Activated naive CD8-positive, alpha-beta T cell treated with anti-CD3 and anti-CD28 coated beads, Interleukin-2, amount 10 ng/mL, durations not matched to agents 7 days and 5 days (primary cell): ENCODE data around the gene KMT2B. TPM values are rescaled to one million over a fixed set of nuclear protein-coding genes. Genes with fewer than 3 reads are reported as not detected.

Source experiments
- ATAC-seq: fragments of 150-1000 bp; cut with Tn5 transposase; one replicate; pipeline ENCODE4 v1.10.0; 2021; ENCODE audit warnings: low read depth, moderate library complexity
- POLR2A ChIA-PET: fragments of 350-600 bp; sonication (Branson Sonifier 250); formaldehyde crosslinking; loops from one replicate; lab custom pipeline; 2021; ENCODE audit warnings: antibody characterized with exemption; lab: Charles Lee
- DNase-seq: peaks from one replicate; pipeline ENCODE4 v3.0.0; 2021
- H3K27ac Mint-ChIP-seq: one replicate; pipeline ENCODE4 v1.8.0; 2022; ENCODE audit warnings: mild to moderate bottlenecking, mixed read lengths
- H3K27me3 Mint-ChIP-seq: one replicate; pipeline ENCODE4 v1.8.0; 2022; ENCODE audit warnings: mild to moderate bottlenecking, moderate library complexity, mixed read lengths
- H3K36me3 Mint-ChIP-seq: one replicate; pipeline ENCODE4 v1.8.0; 2021; ENCODE audit warnings: mild to moderate bottlenecking, mixed read lengths
- H3K4me1 Mint-ChIP-seq: one replicate; pipeline ENCODE4 v1.8.0; 2021; ENCODE audit warnings: mixed read lengths
- H3K4me3 Mint-ChIP-seq: one replicate; pipeline ENCODE4 v1.8.0; 2022; ENCODE audit warnings: mild to moderate bottlenecking, moderate library complexity, mixed read lengths
- H3K9me3 Mint-ChIP-seq: one replicate; pipeline ENCODE4 v1.8.0; 2021; ENCODE audit warnings: mixed read lengths
- total RNA-seq, 2 experiments: library from RNA; stranded (reverse); gene quantifications; one replicate each; pipeline ENCODE4 v1.2.3, GENCODE V29; 2021

KMT2B gene
- total RNA-seq, 2 experiments from 2014 or later: 74.6 to 75.9 TPM

DNA sequence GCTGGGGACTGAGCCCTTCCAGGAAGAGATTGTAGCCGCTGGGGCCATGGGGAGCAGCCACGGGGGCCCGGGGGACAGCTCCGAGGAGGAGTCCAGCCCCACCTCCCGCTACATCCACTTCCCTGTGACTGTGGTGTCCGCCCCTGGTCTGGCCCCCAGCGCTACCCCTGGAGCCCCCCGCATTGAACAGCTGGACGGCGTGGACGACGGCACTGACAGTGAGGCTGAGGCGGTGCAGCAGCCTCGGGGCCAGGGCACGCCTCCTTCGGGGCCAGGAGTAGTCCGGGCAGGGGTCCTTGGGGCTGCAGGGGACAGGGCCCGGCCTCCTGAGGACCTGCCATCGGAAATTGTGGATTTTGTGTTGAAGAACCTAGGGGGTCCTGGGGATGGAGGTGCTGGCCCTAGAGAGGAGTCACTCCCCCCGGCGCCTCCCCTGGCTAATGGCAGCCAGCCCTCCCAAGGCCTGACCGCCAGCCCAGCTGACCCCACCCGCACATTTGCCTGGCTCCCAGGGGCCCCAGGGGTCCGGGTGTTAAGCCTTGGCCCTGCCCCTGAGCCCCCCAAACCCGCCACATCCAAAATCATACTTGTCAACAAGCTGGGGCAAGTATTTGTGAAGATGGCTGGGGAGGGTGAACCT is 14.9 kb downstream of the KMT2B start:
- no peak overlapping the region for H3K4me3 Mint-ChIP-seq
- ATAC-seq: no peak
- no peaks in the 10 kb centered on the region for H3K9me3 Mint-ChIP-seq
- no peak overlapping the region for H3K27ac Mint-ChIP-seq
- peaks cover 16% of the 10 kb centered on the region for H3K36me3 Mint-ChIP-seq
- POLR2A ChIA-PET: interaction anchor here (0.6 to 1.8 kb wide), 2 partner anchors 14 to 159 kb away, joined by 5 read pairs; no protein-coding TSS in a partner anchor
- peaks cover 10% of the 10 kb centered on the region for H3K4me1 Mint-ChIP-seq
- DNase-seq: no peak
- no peaks in the 10 kb centered on the region for H3K27me3 Mint-ChIP-seq

DNA sequence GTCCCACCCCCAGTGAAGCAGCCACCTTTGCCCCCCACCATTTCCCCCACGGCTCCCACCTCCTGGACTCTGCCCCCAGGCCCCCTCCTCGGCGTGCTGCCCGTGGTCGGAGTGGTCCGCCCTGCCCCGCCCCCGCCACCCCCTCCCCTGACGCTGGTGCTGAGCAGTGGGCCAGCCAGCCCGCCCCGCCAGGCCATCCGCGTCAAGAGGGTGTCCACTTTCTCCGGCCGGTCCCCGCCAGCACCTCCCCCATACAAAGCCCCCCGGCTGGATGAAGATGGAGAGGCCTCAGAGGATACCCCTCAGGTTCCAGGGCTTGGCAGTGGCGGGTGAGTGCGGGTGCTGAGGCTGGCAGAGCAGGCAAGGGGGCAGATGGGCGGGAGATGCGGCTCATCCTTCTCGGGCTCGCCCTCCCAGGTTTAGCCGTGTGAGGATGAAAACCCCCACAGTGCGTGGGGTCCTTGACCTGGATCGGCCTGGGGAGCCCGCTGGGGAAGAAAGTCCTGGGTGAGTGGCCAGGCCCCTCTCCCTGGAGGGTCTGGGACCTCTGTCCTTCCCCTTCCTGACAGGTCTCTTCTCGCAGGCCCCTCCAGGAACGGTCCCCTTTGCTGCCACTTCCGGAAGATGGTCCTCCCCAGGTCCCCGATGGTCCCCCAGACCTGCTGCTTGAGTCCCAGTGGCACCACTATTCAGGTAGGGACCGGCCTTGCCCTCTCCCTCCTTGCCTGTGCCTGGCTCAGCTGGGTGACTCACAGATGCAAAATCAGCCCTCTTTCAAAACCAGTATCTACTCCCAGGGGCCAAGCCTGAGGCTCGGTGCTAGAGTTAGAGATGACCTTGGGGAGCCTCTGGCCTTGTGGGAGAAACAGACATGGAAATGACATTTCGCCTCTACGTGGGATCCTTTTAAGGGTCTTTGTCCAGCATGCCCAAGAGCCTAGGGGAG is 15.7 kb downstream of the KMT2B start:
- Mint-ChIP-seq H3K9me3 (no peaks in the 10 kb centered on the region), H3K27me3 (no peaks in the 10 kb centered on the region), H3K36me3 (peaks cover 11% of the 10 kb centered on the region), H3K27ac (peak overlapping the region; percentile 31), H3K4me3 (no peak overlapping the region), H3K4me1 (peaks cover 10% of the 10 kb centered on the region)
- POLR2A ChIA-PET: interaction anchor here (1.8 kb wide), 1 partner anchor 15 kb away, joined by 5 read pairs; no protein-coding TSS in a partner anchor
- DNase-seq: no peak
- no peak for ATAC-seq

DNA sequence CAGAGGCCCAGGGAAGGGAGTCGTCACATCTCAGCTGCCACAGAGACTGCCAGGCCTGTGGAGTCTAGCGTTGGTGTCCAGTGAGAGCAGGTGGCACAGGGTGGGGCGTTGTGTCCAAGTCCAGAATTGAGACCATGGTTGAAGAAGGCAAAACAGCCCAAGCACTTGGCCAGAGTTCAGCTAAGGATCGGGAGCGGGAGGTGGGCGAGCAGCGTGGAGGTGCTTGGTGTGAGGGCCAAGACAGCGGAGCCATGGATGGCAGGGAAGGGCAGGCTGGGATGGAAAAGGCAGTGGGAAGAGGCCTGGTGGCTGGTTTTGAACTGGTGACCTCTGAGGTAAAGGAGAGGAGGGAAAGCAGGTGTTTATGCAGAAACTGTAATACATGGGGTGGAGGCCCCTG is 16.5 kb downstream of the KMT2B start:
- Mint-ChIP-seq H3K4me1 (peaks cover 13% of the 10 kb centered on the region), H3K9me3 (no peaks in the 10 kb centered on the region), H3K27me3 (no peaks in the 10 kb centered on the region), H3K27ac (peak overlapping the region; percentile 31), H3K4me3 (no peak overlapping the region), H3K36me3 (peaks cover 16% of the 10 kb centered on the region)
- POLR2A ChIA-PET: no interaction called here
- no peak for ATAC-seq
- DNase-seq: no peak

DNA sequence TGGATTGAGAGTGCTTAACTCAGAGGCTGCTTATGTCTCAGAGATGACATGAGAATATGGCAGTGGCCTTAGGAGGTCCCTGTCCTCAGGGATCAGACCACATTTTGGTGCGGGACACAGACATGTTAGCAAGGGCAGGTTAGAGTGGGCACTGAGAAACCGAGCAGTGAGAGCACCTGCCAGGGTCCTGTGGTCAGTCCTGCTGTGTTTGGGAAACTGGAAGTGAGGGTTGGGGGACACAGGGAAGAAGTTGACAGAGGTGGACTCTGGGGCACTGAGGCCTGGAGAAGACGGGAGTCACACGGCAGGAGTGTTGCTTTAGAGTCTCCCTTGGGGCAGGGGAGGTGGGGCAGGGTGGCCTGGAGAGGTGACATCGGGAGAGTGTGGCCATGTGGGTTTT is 17.1 kb downstream of the KMT2B start:
- no peaks in the 10 kb centered on the region for H3K9me3 Mint-ChIP-seq
- peaks cover 15% of the 10 kb centered on the region for H3K36me3 Mint-ChIP-seq
- H3K4me3 Mint-ChIP-seq: no peak overlapping the region
- POLR2A ChIA-PET: no interaction called here
- ATAC-seq (no peak), DNase-seq (no peak)
- H3K27ac Mint-ChIP-seq: no peak overlapping the region
- H3K4me1 Mint-ChIP-seq: peaks cover 15% of the 10 kb centered on the region
- no peaks in the 10 kb centered on the region for H3K27me3 Mint-ChIP-seq

DNA sequence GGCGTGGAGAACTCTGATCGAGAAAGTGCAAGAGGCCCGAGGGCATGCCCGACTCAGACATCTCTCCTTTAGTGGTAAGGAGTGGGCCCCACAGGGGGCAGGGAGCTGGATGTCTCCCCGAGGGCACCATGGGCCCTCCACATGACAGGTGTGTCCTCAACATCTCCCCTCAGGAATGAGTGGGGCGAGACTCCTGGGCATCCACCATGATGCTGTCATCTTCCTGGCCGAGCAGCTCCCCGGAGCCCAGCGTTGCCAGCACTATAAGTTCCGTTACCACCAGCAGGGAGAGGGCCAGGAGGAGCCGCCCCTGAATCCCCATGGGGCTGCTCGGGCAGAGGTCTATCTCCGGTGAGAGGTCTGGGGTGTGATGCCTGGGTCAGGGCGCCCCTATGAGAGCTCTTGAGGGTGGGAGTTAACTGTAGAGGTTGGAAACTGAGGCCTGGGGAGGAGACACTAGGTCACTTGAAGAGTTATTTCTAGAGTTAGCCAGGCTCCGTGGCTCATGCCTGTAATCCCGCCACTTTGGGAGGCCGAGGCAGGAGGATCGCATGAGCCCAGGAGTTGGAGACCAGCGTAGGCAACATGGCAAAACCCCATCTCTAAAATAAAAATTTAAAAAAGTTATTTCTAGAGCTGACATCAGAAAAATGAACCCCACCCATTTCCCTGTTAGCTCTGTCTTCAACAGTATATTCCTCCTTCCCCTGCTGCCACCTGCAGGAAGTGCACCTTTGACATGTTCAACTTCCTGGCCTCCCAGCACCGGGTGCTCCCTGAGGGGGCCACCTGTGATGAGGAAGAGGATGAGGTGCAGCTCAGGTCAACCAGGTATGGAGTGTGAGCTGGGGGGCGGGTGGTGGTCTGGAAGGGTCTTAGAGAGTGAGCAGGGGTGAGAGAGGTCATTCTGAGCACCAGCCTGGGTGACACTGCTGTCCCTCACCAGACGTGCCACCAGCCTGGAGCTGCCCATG is 19.4 kb downstream of the KMT2B start:
- DNase-seq: no peak
- H3K4me1 Mint-ChIP-seq: peaks cover 19% of the 10 kb centered on the region
- H3K4me3 Mint-ChIP-seq: no peak overlapping the region
- H3K27ac Mint-ChIP-seq: peak overlapping the region; percentile 61
- no peaks in the 10 kb centered on the region for H3K9me3 Mint-ChIP-seq
- no peaks in the 10 kb centered on the region for H3K27me3 Mint-ChIP-seq
- POLR2A ChIA-PET: interaction anchor here (1.3 to 1.4 kb wide), 5 partner anchors 8 to 167 kb away, joined by 4 to 8 read pairs (median 7); partner anchors contain the start of genes LIN37, PSENEN and U2AF1L4
- ATAC-seq: no peak
- peaks cover 10% of the 10 kb centered on the region for H3K36me3 Mint-ChIP-seq

DNA sequence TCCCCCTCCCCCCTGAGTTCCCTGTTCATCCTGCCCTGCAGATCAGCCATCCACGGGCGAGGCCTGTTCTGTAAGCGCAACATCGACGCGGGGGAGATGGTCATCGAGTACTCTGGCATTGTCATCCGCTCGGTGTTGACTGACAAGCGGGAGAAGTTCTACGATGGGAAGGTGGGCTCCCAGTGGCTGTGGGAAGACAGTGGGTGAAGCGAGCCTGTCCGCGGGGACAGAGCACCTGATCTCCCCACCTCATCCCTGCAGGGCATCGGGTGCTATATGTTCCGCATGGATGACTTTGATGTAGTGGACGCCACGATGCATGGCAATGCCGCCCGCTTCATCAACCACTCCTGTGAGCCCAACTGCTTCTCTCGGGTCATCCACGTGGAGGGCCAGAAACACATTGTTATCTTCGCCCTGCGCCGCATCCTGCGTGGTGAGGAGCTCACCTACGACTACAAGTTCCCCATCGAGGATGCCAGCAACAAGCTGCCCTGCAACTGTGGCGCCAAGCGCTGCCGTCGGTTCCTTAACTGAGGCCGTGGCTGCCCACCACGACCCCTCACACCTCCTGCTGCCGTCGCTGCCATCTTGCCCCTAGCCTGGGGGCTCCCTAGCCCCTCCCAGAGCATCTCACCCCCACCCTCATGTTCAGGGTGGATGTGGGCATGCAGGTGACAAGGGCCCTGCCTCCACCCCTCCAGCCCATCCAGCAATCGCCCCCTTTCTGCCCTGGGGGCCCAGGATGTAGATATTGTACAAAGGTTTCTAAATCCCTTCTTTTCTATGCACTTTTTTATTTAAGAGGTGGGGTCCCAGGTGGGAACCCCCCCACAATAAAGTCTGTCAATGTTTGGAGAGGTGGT is 20.5 kb downstream of the KMT2B start:
- no peaks in the 10 kb centered on the region for H3K27me3 Mint-ChIP-seq
- H3K9me3 Mint-ChIP-seq: no peaks in the 10 kb centered on the region
- peaks cover 13% of the 10 kb centered on the region for H3K36me3 Mint-ChIP-seq
- POLR2A ChIA-PET: interaction anchor here (1.3 to 1.4 kb wide), 3 partner anchors 7 to 166 kb away, joined by 4 to 8 read pairs (median 5); partner anchors contain the start of genes PSENEN and U2AF1L4
- peak overlapping the region; percentile 36 for H3K27ac Mint-ChIP-seq
- no peak for ATAC-seq
- H3K4me3 Mint-ChIP-seq: no peak overlapping the region
- DNase-seq: no peak
- peaks cover 27% of the 10 kb centered on the region for H3K4me1 Mint-ChIP-seq

DNA sequence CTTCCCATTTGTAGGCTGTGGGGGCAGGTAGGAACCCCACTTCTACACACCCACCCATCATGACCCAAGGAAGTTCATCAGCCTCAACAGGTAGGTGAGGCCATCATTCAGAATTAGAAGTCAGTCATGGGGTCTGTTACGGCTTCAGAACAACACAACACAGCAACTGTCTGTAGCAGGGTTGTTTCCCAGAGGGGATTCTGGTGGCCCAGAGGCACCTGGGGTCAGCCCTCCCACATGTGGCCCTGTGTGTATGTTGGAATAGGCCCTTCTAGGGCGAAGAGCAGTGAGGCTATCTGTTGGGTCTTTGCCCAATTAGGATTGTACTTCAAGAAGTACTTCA is 21.1 kb downstream of the KMT2B start:
- POLR2A ChIA-PET: interaction anchor here (2.0 to 4.5 kb wide), 2 partner anchors 9 to 20 kb away, joined by 11 to 32 read pairs; partner anchors contain the start of genes KMT2B and LIN37
- no peaks in the 10 kb centered on the region for H3K9me3 Mint-ChIP-seq
- no peak for ATAC-seq
- H3K4me3 Mint-ChIP-seq: no peak overlapping the region
- peaks cover 30% of the 10 kb centered on the region for H3K4me1 Mint-ChIP-seq
- H3K27me3 Mint-ChIP-seq: no peaks in the 10 kb centered on the region
- peaks cover 13% of the 10 kb centered on the region for H3K36me3 Mint-ChIP-seq
- no peak for DNase-seq
- H3K27ac Mint-ChIP-seq: peak overlapping the region; percentile 36

DNA sequence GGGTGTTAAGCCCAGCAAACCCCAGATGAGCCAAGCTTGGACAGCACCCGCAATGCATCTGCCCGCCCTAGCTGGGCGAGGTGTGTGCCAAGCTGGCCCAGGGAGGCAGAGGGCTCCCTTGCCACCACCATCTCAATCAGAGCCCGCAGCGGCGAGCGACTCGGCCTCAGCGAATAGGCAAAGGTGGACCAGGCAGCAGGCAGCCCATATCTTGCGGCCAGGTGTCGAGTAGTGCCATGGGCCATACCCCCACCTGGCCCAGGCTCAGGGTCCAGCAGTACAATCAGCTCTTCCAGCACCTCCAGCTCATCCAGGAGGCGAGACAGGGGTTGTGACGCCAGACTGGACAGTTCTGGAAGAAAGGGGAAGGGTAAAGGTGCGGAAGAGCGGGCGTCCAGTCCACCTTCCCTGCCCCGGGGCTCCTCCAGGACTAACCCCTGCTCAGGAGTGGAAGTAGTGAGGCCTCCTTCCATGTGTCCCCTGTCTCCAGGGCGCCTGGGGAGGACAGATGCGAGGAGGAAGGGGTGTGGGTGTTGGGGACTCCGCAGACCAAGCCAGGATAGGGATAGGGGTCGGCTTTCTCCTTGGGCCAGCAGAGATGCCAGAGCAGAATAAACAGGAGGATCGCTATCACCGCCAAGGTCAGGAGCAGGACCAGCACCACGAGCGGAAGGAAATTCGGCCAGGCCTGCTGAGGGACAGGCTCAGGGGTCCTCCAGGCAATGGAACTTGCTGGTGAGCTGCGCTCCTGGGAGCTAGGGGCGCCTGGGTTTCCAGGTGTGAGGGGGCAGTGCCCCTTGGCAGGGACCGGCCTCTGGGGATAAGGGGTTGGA is 21.7 kb downstream of the KMT2B start:
- Mint-ChIP-seq H3K36me3 (peaks cover 13% of the 10 kb centered on the region), H3K9me3 (no peaks in the 10 kb centered on the region), H3K27me3 (no peaks in the 10 kb centered on the region), H3K4me3 (peak overlapping the region; percentile 96), H3K27ac (peak overlapping the region; percentile 24), H3K4me1 (peaks cover 33% of the 10 kb centered on the region)
- no peak for DNase-seq
- ATAC-seq: no peak
- POLR2A ChIA-PET: interaction anchor here (1.1 to 4.5 kb wide), 6 partner anchors 9 to 214 kb away, joined by 3 to 32 read pairs (median 7); partner anchors contain the start of genes KMT2B and LIN37

DNA sequence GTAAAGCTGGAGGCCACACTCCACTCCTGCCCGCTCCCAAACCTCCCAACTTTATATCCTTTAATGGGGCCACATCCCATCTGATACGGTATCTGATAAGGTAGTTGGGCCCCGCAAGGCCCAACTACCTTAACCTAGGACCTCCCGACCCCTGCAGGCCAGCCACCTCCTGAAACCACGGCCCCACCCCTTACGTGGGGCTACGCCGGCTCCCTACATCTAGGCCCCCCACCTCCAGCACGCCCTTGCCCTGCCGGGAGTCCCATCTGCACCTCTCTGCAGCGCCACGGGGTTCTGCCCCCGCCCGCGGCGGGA is 22.3 kb downstream of the KMT2B start:
- Mint-ChIP-seq H3K4me1 (peaks cover 33% of the 10 kb centered on the region), H3K36me3 (peaks cover 13% of the 10 kb centered on the region), H3K9me3 (no peaks in the 10 kb centered on the region), H3K4me3 (peak overlapping the region; percentile 96), H3K27ac (no peak overlapping the region), H3K27me3 (no peaks in the 10 kb centered on the region)
- DNase-seq: no peak
- ATAC-seq: peak; percentile 18
- POLR2A ChIA-PET: interaction anchor here (0.8 to 4.5 kb wide), 17 partner anchors 8 to 213 kb away, joined by 3 to 32 read pairs (median 3); partner anchors contain the start of genes COX6B1, KMT2B and LIN37

DNA sequence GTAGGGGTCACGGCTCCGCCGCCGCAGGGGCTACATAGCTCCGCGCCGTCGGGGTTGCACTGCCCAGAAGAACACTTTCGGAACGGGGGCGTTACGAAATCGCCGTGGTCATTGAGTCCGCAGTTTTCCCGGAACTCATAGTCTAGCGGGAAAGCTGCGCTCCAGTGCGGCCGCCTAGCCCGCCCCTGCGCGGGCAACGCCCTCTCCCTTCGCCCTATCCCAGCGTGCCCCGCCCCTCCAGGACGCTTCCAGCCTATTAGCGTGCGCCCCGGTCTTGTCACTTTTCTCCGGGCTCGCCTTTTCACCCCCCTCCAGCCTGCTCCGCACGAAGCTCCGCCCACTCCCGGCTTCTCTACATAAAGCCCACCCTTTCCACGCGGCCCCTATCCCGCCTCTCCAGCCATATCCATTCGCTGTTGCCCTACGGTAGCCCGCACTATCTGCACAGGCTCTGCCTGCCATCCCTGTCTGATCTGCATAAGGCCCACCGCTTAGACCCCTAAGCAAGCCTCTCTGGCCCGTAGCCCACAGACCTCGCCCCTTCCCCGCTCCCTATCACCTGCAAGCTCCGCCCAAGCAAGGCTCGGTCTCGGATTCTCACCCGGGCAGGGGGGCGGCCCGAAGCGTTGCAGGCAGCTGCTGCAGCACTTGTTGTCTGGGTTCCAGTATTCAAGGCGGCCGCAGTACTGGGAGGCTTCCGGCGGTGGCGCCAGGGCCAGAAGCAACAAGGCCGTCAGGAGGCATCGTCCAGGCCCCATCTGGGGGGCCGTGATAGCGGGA is 22.8 kb downstream of the KMT2B start:
- Mint-ChIP-seq H3K4me3 (peak overlapping the region; percentile 96), H3K4me1 (peaks cover 31% of the 10 kb centered on the region), H3K27me3 (no peaks in the 10 kb centered on the region), H3K36me3 (peaks cover 13% of the 10 kb centered on the region), H3K27ac (peak overlapping the region; percentile 89), H3K9me3 (no peaks in the 10 kb centered on the region)
- POLR2A ChIA-PET: interaction anchor here (0.7 to 4.5 kb wide), 19 partner anchors 8 to 213 kb away, joined by 3 to 32 read pairs (median 3); partner anchors contain the start of genes COX6B1, HAUS5, KMT2B and LIN37
- ATAC-seq (peak; percentile 68), DNase-seq (peak; percentile 95)

DNA sequence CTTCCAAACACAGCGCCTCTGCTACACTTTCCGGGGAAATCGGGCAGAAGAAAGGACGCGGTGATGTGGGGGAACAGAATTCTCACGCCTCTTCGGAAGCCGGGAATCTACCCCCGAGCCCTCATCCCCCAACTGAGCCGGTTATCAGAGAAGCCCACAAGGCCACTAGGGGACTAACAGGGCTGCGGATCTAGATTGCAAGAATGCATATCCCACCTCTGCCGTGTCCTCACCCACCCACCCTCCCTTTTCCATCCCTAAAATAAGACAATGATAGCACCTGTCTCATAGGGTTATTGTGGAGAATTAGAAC is 23.4 kb downstream of the KMT2B start:
- peaks cover 31% of the 10 kb centered on the region for H3K4me1 Mint-ChIP-seq
- H3K9me3 Mint-ChIP-seq: no peaks in the 10 kb centered on the region
- ATAC-seq: no peak
- H3K36me3 Mint-ChIP-seq: peaks cover 13% of the 10 kb centered on the region
- H3K27ac Mint-ChIP-seq: peak overlapping the region; percentile 89
- H3K27me3 Mint-ChIP-seq: no peaks in the 10 kb centered on the region
- H3K4me3 Mint-ChIP-seq: peak overlapping the region; percentile 96
- DNase-seq: no peak
- POLR2A ChIA-PET: interaction anchor here (0.7 to 4.5 kb wide), 13 partner anchors 10 to 189 kb away, joined by 3 to 32 read pairs (median 5); partner anchors contain the start of genes HAUS5, HSPB6 and KMT2B
